Naive thymus-derived CD4-positive, alpha-beta T cell (primary cell): ENCODE measurements around the gene LTC4S. TPM values are rescaled to one million over a fixed set of nuclear protein-coding genes. Genes with fewer than 3 reads are reported as not detected.

Source experiments
- ATAC-seq: fragments of 150-1000 bp; cut with Tn5 transposase; 2 replicates; pipeline ENCODE4 v1.10.0; 2021; ENCODE audit warnings: mild to moderate bottlenecking, moderate library complexity
- CTCF ChIA-PET: fragments of 350-600 bp; sonication (Branson Sonifier 250); formaldehyde crosslinking; loops from one replicate; lab custom pipeline; 2021; ENCODE audit warnings: antibody characterized with exemption; lab: Charles Lee
- POLR2A ChIA-PET: fragments of 350-600 bp; sonication (Branson Sonifier 250); formaldehyde crosslinking; loops from one replicate; lab custom pipeline; 2021; ENCODE audit warnings: antibody characterized with exemption, inconsistent platforms; lab: Charles Lee
- DNase-seq, 9 donors: peaks; one replicate each; pipeline versions ENCODE4 v3.0.0 to v3.0.0-alpha.2; 2020 to 2022; ENCODE audit warnings: mixed read lengths in 1 of 9
- H3K27ac ChIP-seq: one replicate; pipeline ENCODE4 v1.7.0; 2013; ENCODE audit warnings: mild to moderate bottlenecking, low read depth, low read length, moderate library complexity
- H3K27me3 ChIP-seq, 2 donors: one replicate each; pipeline ENCODE4 v1.7.0; 2013; ENCODE audit warnings: low read length in 2 of 2, mild to moderate bottlenecking in 2 of 2, moderate library complexity in 2 of 2; ENCODE audit not compliant: control insufficient read depth in 2 of 2, insufficient read depth in 2 of 2
- H3K36me3 ChIP-seq, 3 experiments: 1 replicate in 2 of 3; 2 replicates in 1 of 3; pipeline ENCODE4 v1.7.0; 2013; ENCODE audit warnings: low read length in 3 of 3, mild to moderate bottlenecking in 3 of 3, moderate library complexity in 1 of 3; ENCODE audit not compliant: insufficient read depth in 3 of 3, control insufficient read depth in 2 of 3
- H3K4me1 ChIP-seq, 2 donors: one replicate each; pipeline ENCODE4 v1.7.0; 2013; ENCODE audit warnings: low read length in 2 of 2, mild to moderate bottlenecking in 2 of 2, moderate library complexity in 1 of 2; ENCODE audit not compliant: control insufficient read depth in 2 of 2, insufficient read depth in 2 of 2
- H3K4me3 ChIP-seq: 2 replicates; pipeline ENCODE4 v1.7.0; 2013; ENCODE audit warnings: mild to moderate bottlenecking, low read length
- H3K9me3 ChIP-seq, 3 experiments: 1 replicate in 2 of 3; 2 replicates in 1 of 3; pipeline ENCODE4 v1.7.0; 2013; ENCODE audit warnings: low read length in 3 of 3; ENCODE audit not compliant: control insufficient read depth in 2 of 3
- H3K27ac Mint-ChIP-seq, 9 donors: one replicate each; pipeline ENCODE4 v1.8.0; 2020 to 2022; ENCODE audit warnings: mixed read lengths in 9 of 9, mild to moderate bottlenecking in 8 of 9, moderate library complexity in 5 of 9, inconsistent platforms in 2 of 9
- H3K27me3 Mint-ChIP-seq, 5 donors: one replicate each; pipeline ENCODE4 v1.8.0; 2021 to 2022; ENCODE audit warnings: mixed read lengths in 5 of 5, mild to moderate bottlenecking in 1 of 5
- H3K36me3 Mint-ChIP-seq, 5 donors: one replicate each; pipeline ENCODE4 v1.8.0; 2020 to 2022; ENCODE audit warnings: mixed read lengths in 5 of 5, mild to moderate bottlenecking in 3 of 5, inconsistent platforms in 1 of 5
- H3K4me1 Mint-ChIP-seq, 7 donors: one replicate each; pipeline ENCODE4 v1.8.0; 2020 to 2022; ENCODE audit warnings: mixed read lengths in 7 of 7, mild to moderate bottlenecking in 3 of 7, inconsistent platforms in 1 of 7
- H3K4me3 Mint-ChIP-seq, 10 donors: one replicate each; pipeline ENCODE4 v1.8.0; 2020 to 2022; ENCODE audit warnings: mild to moderate bottlenecking in 10 of 10, mixed read lengths in 10 of 10, moderate library complexity in 6 of 10, inconsistent platforms in 2 of 10
- H3K9me3 Mint-ChIP-seq, 11 donors: one replicate each; pipeline ENCODE4 v1.8.0; 2020 to 2022; ENCODE audit warnings: mixed read lengths in 11 of 11, mild to moderate bottlenecking in 4 of 11, inconsistent platforms in 1 of 11, moderate library complexity in 1 of 11
- intact Hi-C, 2 donors: fragments of 100-400 bp; cut with micrococcal nuclease; formaldehyde crosslinking; loops; one replicate each; pipeline ENCODE4 v1.15.1; 2023
- polyA plus RNA-seq, 2 donors: library from polyadenylated mRNA; unstranded; fragments of 300-500 nt; fragmentation: Illumina TruSeq; gene quantifications; one replicate each; pipeline ENCODE4 v1.2.3, GENCODE V29; 2021
- total RNA-seq, 6 experiments: library from RNA in 5 of 6; stranded (reverse) in 5 of 6; gene quantifications; 1 replicate in 5 of 6; 2 replicates in 1 of 6; pipeline ENCODE4 v1.2.3 and lab custom pipeline; 2021 to 2026

Gene LTC4S
- total and polyA plus RNA-seq, 7 experiments from 2014 or later, result 0.97 to 8.1 (median 4.9) TPM

GRCh38 chr5:179798144-179798770 is 4.5 kb downstream of the LTC4S start:
- Histone ChIP-seq H3K27me3 (no peaks in the 10 kb centered on the region), H3K4me3 (no peak overlapping the region), H3K27ac (no peak overlapping the region), H3K36me3 (peaks cover 0 to 21% (median 0%) of the 10 kb centered on the region in 3 experiments), H3K4me1 (peaks cover 28 to 29% of the 10 kb centered on the region in 2 donors), H3K9me3 (no peaks in the 10 kb centered on the region)
- intact Hi-C loops, result loop anchor here (5.0 kb wide), 4 partner anchors 101 to 1646 kb away; partner anchors contain the start of genes CANX (in 1 of the 2), HNRNPH1 (in 1 of the 2) and NHP2 (in 1 of the 2)
- DNase-seq (no peak), ATAC-seq (no peak)
- Mint-ChIP-seq H3K36me3 (peaks cover 0 to 9% (median 3%) of the 10 kb centered on the region in 5 donors), H3K4me1 (peaks cover 22 to 41% (median 32%) of the 10 kb centered on the region in 7 donors), H3K4me3 (peak overlapping the region in 1 of 10 donors; percentile 25), H3K27me3 (no peaks in the 10 kb centered on the region), H3K9me3 (peaks cover 0 to 4% (median 0%) of the 10 kb centered on the region in 11 donors), H3K27ac (no peak overlapping the region)
- CTCF ChIA-PET, result interaction anchor here (1.4 to 4.3 kb wide), 2 partner anchors 35 to 55 kb away, joined by 3 to 36 read pairs; no protein-coding TSS in a partner anchor
- POLR2A ChIA-PET, result interaction anchor here (0.6 to 2.9 kb wide), 4 partner anchors 21 to 547 kb away, joined by 3 to 8 read pairs (median 3); partner anchors contain the start of gene HNRNPH1

DNA sequence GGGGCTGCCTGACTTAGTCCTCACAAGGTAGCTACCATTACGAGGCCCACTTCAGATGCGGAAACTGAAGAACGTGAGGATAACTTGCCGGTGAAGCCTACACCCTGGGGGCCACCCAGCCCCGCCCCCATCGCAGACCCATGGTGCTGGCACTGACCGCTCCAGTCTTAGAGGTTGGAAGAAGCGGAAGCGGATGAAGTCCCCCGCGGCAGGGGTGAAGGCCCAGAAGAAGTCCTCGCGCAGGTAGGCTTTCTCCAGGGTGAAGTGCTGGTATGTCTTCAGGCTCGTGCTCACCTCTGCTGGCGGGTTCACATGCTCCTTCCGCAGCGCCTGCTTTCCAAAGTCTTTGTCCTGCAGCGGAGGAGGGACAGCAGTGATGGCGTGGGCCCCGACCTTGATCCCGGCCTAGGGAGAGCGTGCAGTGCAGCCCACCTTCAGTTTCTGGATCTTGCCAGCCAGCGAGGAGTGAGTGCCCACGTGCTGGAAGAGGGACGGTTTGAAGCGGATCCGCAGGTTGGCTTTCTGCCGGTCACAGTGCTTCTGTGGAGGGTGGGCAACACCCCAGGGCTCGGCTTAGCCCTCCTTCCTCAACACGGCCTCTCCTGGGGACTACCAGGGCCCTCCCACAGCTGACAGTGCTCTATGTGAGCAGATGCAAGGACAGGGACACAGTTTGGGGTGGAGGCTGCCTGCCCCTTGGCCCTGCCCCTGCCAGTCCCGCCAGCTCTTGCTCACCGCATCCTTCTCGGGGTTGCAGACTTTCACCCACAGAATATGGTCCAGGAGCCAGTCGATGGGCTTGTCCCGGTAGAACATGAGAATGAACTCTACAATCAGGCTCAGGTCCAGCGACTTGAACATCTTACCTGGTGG is 5.2 kb downstream of the LTC4S start:
- Mint-ChIP-seq H3K36me3 (peaks cover 0 to 9% (median 3%) of the 10 kb centered on the region in 5 donors), H3K27ac (no peak overlapping the region), H3K4me1 (peaks cover 20 to 41% (median 32%) of the 10 kb centered on the region in 7 donors), H3K4me3 (peak overlapping the region in 2 of 10 donors; percentile 23), H3K9me3 (peaks cover 0 to 4% (median 0%) of the 10 kb centered on the region in 11 donors), H3K27me3 (no peaks in the 10 kb centered on the region)
- H3K4me1 ChIP-seq, result peaks cover 26 to 28% of the 10 kb centered on the region in 2 donors
- ChIA-PET POLR2A (interaction anchor here (0.6 to 1.3 kb wide), 3 partner anchors 21 to 29 kb away, joined by 3 read pairs; no protein-coding TSS in a partner anchor), CTCF (no interaction called here)
- no peaks in the 10 kb centered on the region for H3K27me3 ChIP-seq
- no peaks in the 10 kb centered on the region for H3K9me3 ChIP-seq
- H3K36me3 ChIP-seq, result peaks cover 0 to 21% (median 0%) of the 10 kb centered on the region in 3 experiments
- intact Hi-C loops, result loop anchor here (5.0 kb wide), 4 partner anchors 102 to 1647 kb away; partner anchors contain the start of genes CANX (in 1 of the 2), HNRNPH1 (in 1 of the 2) and NHP2 (in 1 of the 2)
- no peak overlapping the region for H3K27ac ChIP-seq
- no peak for ATAC-seq
- DNase-seq, result no peak
- no peak overlapping the region for H3K4me3 ChIP-seq

DNA sequence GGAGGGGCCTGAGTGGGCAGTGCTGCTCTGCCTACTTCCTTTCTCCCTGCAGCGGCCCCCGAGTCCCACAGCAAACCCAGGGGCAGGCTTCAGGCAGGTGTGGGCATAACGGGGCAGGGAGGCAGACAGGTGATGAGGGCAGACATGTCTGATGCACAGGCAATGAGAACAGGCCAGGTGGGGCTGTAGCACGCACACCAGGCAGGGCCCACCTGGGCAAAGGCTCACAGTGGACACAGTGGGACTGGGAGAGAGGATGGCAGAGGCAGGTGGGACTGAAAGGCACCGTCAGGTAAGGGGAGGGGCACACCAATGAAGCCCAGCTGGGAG is 5.8 kb downstream of the LTC4S start:
- ATAC-seq, result no peak
- Mint-ChIP-seq H3K36me3 (peaks cover 0 to 9% (median 3%) of the 10 kb centered on the region in 5 donors), H3K27me3 (no peaks in the 10 kb centered on the region), H3K27ac (no peak overlapping the region), H3K4me3 (peak overlapping the region in 2 of 10 donors; percentile 23), H3K9me3 (peaks cover 0 to 4% (median 0%) of the 10 kb centered on the region in 11 donors), H3K4me1 (peaks cover 26 to 41% (median 32%) of the 10 kb centered on the region in 7 donors)
- Histone ChIP-seq H3K9me3 (no peaks in the 10 kb centered on the region), H3K4me3 (no peak overlapping the region), H3K27ac (no peak overlapping the region), H3K27me3 (no peaks in the 10 kb centered on the region), H3K36me3 (peaks cover 0 to 21% (median 0%) of the 10 kb centered on the region in 3 experiments), H3K4me1 (peaks cover 26 to 28% of the 10 kb centered on the region in 2 donors)
- CTCF ChIA-PET, result no interaction called here
- intact Hi-C loops, result loop anchor here (5.0 kb wide), 4 partner anchors 102 to 1647 kb away; partner anchors contain the start of genes CANX (in 1 of the 2), HNRNPH1 (in 1 of the 2) and NHP2 (in 1 of the 2)
- POLR2A ChIA-PET, result interaction anchor here (1.3 kb wide), 1 partner anchor 20 kb away, joined by 3 read pairs; no protein-coding TSS in a partner anchor
- DNase-seq, result no peak

DNA sequence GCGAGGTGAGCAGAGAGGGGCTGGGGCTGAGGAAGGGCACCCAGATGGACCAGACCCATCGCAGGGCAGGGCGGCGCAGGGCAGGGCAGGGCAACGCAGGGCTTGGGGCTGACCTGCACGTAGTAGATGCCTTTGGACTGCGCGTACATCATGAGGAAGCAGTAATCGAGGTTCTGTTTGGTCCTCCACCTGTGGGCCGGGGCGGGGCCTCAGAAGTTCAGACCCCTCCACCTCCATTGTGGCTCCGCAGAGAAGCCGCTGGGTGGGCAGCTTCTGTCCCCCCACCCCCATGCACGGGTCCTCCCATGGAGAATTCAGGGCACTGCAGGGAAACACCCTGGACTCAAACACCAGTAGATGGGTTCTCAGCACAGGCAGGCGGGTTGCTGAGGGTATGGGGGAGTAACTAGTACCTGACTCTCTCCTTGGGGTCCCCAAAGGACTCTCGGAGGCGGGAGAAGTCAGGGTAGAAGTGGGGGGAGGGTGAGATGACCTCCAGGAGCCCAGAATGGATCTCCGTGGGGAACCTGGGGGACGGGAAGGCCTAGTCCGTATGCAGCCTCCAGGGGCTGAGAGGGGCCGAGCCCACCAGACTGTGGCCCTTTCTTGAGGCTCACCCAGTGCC is 6.4 kb downstream of the LTC4S start:
- H3K9me3 ChIP-seq, result no peaks in the 10 kb centered on the region
- Mint-ChIP-seq H3K27ac (no peak overlapping the region), H3K36me3 (peaks cover 0 to 9% (median 3%) of the 10 kb centered on the region in 5 donors), H3K27me3 (no peaks in the 10 kb centered on the region), H3K4me1 (peaks cover 31 to 41% (median 32%) of the 10 kb centered on the region in 7 donors), H3K9me3 (peaks cover 0 to 4% (median 0%) of the 10 kb centered on the region in 11 donors), H3K4me3 (no peak overlapping the region)
- ATAC-seq (no peak), DNase-seq (no peak)
- H3K4me3 ChIP-seq, result no peak overlapping the region
- H3K4me1 ChIP-seq, result peaks cover 26 to 28% of the 10 kb centered on the region in 2 donors
- CTCF ChIA-PET, result interaction anchor here (0.5 kb wide), 1 partner anchor 63 kb away, joined by 3 read pairs; no protein-coding TSS in a partner anchor
- no peaks in the 10 kb centered on the region for H3K27me3 ChIP-seq
- no peak overlapping the region for H3K27ac ChIP-seq
- intact Hi-C loops, result loop anchor here (5.0 kb wide), 1 partner anchor 272 kb away; the partner anchor contains the start of gene RNF130 (in 2 of the 2)
- POLR2A ChIA-PET, result interaction anchor here (1.3 kb wide), 1 partner anchor 20 kb away, joined by 3 read pairs; no protein-coding TSS in a partner anchor
- peaks cover 0 to 21% (median 0%) of the 10 kb centered on the region in 3 experiments for H3K36me3 ChIP-seq

- Mint-ChIP-seq H3K4me1 (peaks cover 34 to 43% (median 36%) of the 10 kb centered on the region in 7 donors), H3K27ac (no peak overlapping the region), H3K4me3 (no peak overlapping the region), H3K36me3 (peaks cover 0 to 9% (median 3%) of the 10 kb centered on the region in 5 donors), H3K9me3 (peaks cover 0 to 4% (median 0%) of the 10 kb centered on the region in 11 donors), H3K27me3 (no peaks in the 10 kb centered on the region)
- no peak overlapping the region for H3K4me3 ChIP-seq
- intact Hi-C loops, result loop anchor here (1.0 to 5.0 kb wide), 2 partner anchors 272 to 290 kb away; partner anchors contain the start of gene RNF130 (in 2 of the 2)
- POLR2A ChIA-PET, result interaction anchor here (0.6 to 1.3 kb wide), 2 partner anchors 19 to 37 kb away, joined by 3 read pairs; no protein-coding TSS in a partner anchor
- H3K36me3 ChIP-seq, result peaks cover 0 to 21% (median 0%) of the 10 kb centered on the region in 3 experiments
- ATAC-seq (no peak), DNase-seq (no peak)
- H3K27me3 ChIP-seq, result no peaks in the 10 kb centered on the region
- CTCF ChIA-PET, result interaction anchor here (0.5 kb wide), 1 partner anchor 64 kb away, joined by 3 read pairs; no protein-coding TSS in a partner anchor
- no peaks in the 10 kb centered on the region for H3K9me3 ChIP-seq
- peaks cover 26 to 31% of the 10 kb centered on the region in 2 donors for H3K4me1 ChIP-seq
- no peak overlapping the region for H3K27ac ChIP-seq
These were observed 7.0 kb downstream of the LTC4S start for GRCh38 chr5:179800696-179801201.
